ENCODE results near the gene F13A1.

Gene F13A1

GRCh38 chr6:6239598-6240581 lies 80.6 kb downstream of the F13A1 start:
- no peak for DNase-seq

GRCh38 chr6:6236730-6237469 lies 83.6 kb downstream of the F13A1 start:
- no peak for DNase-seq

GRCh38 chr6:6235786-6236185 lies 84.7 kb downstream of the F13A1 start:
- no peak for DNase-seq

GRCh38 chr6:6234963-6235362 lies 85.5 kb downstream of the F13A1 start:
- DNase-seq: no peak

- peak in 1 of 2 experiments; percentile 4 for DNase-seq
Observed at GRCh38 chr6:6230286-6230685, 90.2 kb downstream of the F13A1 start.

GRCh38 chr6:6227896-6228295 lies 92.6 kb downstream of the F13A1 start:
- DNase-seq: no peak

GRCh38 chr6:6225885-6226529 lies 94.5 kb downstream of the F13A1 start:
- DNase-seq: no peak

GRCh38 chr6:6224933-6225486 lies 95.5 kb downstream of the F13A1 start:
- peak in 1 of 2 experiments; percentile 29 for DNase-seq

GRCh38 chr6:6221787-6222535 lies 98.5 kb downstream of the F13A1 start:
- peak in 1 of 2 experiments; percentile 10 for DNase-seq

- DNase-seq: peak in 1 of 2 experiments; percentile 5
Observed at GRCh38 chr6:6220718-6221117, 99.7 kb downstream of the F13A1 start.

GRCh38 chr6:6219716-6220115 lies 100.7 kb downstream of the F13A1 start:
- no peak for DNase-seq

- no peak for DNase-seq
Observed at GRCh38 chr6:6218759-6219085, 101.7 kb downstream of the F13A1 start.

- DNase-seq: no peak
Observed at GRCh38 chr6:6217855-6218758, 102.4 kb downstream of the F13A1 start.

GRCh38 chr6:6210994-6211393 lies 109.5 kb downstream of the F13A1 start:
- no peak for DNase-seq

- no peak for DNase-seq
Observed at GRCh38 chr6:6202886-6203285, 117.6 kb downstream of the F13A1 start.

GRCh38 chr6:6201200-6201599 lies 119.3 kb downstream of the F13A1 start:
- DNase-seq: no peak

- DNase-seq: no peak
Observed at GRCh38 chr6:6199678-6200077, 120.8 kb downstream of the F13A1 start.

- DNase-seq: no peak
Observed at GRCh38 chr6:6196762-6197161, 123.7 kb downstream of the F13A1 start.

GRCh38 chr6:6195080-6195479 lies 125.4 kb downstream of the F13A1 start:
- DNase-seq: no peak

GRCh38 chr6:6193221-6193745 lies 127.2 kb downstream of the F13A1 start:
- no peak for DNase-seq

GRCh38 chr6:6191909-6192308 lies 128.6 kb downstream of the F13A1 start:
- no peak for DNase-seq

All from NCI-H446 (cell line).